Left ventricle myocardium superior (tissue), 1 donor: ENCODE results near the gene HYAL3. TPM values are rescaled to one million over a fixed set of nuclear protein-coding genes. Genes with fewer than 3 reads are reported as not detected.
"Not testable (repeated sequence)": the region's sequence is repeated elsewhere in the genome, so short reads cannot be mapped to it uniquely, and the experiment has no call there.

Experiments used
- ATAC-seq: fragments of 200-7000 bp; cut with Tn5 transposase; one replicate; pipeline ENCODE4 v1.9.1; 2020; ENCODE audit warnings: mild to moderate bottlenecking, moderate library complexity
- DNase-seq: peaks from one replicate; pipeline ENCODE4 v3.0.0-alpha.2; 2020
- intact Hi-C: fragments of 100-400 bp; cut with micrococcal nuclease; formaldehyde crosslinking; loops from one replicate; pipeline ENCODE4 v1.11.0; 2022
- total RNA-seq: library from RNA; stranded (reverse); fragmentation: NEBNext Ultra II Directional; extraction: Animal tissue kit (Norgen Biotek cat#: 25700); gene quantifications from one replicate; pipeline ENCODE4 v1.2.1, GENCODE V29; 2021
- donor health status: DM: no; HTN: yes; CAD: no; lungs with severe emphysema.

The HYAL3 gene
- total RNA-seq, 1 donor from 2014 or later, result 0.92 TPM

DNA sequence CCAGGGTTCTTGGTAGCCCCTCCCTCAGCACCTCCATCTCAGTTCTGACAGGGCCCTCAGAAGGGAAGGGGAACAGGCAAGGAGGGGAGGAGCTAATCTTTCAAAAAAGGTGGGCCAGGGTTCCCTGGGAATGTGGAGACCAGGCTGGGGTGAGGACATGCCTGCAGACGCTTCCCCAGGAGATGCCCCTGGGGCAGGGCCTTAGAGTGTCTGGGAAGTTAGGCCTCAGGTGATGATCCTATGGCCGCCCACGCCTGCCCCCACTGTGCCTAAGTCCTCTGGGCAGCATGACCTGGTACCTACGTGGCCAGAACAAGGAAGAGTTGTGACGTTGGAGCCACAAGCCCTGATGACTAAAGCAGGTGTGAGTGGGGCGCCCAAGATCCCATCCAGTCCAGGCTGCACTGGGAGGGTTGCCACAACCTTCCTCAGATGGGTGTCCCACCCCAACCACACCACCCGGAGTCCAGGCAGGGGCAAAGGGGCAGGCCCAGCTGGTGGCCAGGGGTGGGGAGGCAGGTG is 34.2 kb downstream of the HYAL3 start:
- no peak for ATAC-seq
- no peak for DNase-seq
- intact Hi-C loops, result no loop called here

DNA sequence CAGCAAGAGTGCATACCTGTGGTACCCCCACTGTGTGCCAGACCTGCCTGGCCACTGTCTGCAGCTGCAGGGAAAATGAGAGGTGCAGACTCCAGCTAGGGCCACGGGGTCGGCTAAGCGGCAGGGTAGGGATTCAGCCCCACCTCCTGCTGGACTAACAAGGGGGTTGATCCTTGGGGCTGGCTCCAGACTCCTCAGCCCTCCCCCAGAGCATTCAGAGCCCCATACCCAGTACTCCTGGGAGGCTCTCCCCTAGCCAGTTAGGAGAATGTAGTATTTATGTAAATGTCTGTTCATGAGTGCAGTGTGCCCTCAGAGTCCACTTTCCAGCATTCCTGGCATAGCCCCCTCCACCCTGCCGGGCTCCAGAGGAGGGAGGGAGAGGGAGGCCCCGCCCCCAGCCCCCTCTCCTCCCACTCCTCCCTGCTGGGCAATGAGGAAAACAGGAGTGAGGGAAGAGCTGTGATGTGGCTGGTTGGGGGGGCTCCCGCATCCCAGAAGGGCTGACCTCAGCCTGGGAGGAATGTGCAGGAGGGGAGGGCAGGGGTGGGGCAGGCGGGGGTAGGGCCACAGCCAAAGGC is 34.7 kb downstream of the HYAL3 start:
- ATAC-seq, result peak; percentile 53
- peak; percentile 83 for DNase-seq
- intact Hi-C loops, result no loop called here

- ATAC-seq (no peak), DNase-seq (no peak)
- intact Hi-C loops, result no loop called here
Observed at GRCh38 chr3:50263478-50264382, 35.5 kb downstream of the HYAL3 start.

DNA sequence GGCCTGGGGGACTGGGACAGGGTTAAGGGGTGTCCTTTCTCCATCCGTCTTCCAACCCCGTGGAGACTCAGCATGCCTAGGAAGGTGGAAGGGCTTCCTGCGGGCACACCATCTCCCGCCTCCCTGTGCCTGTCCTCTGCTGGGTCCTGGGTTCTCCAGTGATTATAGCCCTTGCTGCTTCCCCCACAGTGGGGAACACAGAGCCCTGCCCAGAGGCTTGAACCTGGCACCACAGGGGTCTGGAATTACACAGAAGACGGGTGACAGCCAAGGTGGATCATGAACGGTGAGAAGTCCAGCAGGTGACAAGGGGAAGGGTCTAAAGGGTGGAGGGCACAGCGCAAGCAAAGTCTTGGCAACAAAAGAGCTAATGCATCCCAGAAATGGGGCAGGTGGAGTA is 36.4 kb downstream of the HYAL3 start:
- ATAC-seq, result no peak
- intact Hi-C loops, result no loop called here

DNA sequence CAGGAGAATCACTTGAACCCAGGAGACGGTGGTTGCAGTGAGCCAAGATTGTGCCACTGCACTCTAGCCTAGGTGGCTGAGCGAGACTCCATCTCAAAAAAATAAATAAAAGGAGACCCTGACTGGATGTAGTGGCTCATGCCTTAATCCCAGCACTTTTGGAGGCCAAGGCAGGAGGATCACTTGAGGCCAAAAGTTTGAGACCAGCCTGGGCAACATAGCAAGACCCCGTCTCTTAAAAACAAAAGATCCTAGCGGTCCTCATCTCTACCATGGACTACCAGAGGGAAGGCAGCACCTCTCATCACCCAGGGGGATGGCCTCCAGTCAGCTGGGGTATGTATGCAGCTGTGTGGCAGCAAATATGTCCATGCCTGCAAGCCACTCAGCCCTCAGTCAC is 37.0 kb downstream of the HYAL3 start:
- ATAC-seq, DNase-seq, intact Hi-C loops: not testable (repeated sequence)

More for the DNA sequence above, 36.4 kb downstream of the HYAL3 start:
- no peak for DNase-seq

- ATAC-seq (no peak), DNase-seq (no peak)
- intact Hi-C loops, result no loop called here
Observed at GRCh38 chr3:50261505-50261904, 37.7 kb downstream of the HYAL3 start.

GRCh38 chr3:50260942-50261441 is 38.2 kb downstream of the HYAL3 start:
- no peak for ATAC-seq

DNA sequence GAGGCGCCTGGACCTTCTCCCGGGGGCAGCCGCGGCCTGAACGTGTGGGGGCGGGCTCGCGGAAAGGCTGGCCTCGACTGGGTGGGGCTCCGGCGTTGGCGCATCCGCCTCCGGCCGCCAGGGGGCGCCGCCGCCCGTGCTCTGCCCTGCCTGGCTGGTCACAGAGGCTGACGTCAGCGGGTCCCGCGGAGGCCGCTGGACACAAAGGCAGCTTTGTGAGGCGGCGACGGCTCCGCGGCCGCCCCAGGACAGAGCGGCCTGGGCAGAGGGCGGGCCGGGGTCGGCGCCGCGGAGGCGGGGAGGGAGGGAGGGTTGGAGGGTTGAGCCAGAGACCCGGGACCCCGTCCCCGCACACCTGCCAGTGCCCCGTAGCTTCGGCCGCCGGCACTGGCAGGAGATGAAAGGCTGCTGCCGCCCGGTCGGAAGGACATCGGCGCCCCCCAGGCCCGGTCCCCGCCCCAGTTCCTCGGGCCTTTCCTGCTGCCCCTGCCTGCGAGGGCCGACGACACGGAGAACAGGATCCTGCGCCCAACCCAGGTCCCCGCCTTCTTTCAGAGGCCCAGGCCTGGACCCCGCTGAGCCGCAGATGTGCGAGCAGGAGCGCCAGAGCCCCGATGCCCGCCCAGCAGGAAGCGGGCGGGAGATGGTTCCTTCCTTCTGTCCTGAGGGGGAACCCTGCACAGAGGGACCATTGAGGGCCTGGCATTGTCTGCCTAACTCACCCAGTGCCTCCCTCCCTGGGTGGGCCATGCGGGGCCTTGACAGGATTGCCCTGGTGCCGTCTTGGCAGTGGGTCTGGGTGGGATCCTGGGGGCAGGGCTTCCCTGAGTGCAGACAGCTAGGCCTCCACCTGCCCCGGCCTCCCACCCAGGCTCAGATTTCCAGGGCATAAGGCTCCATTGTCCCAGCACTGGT is 38.9 kb downstream of the HYAL3 start:
- intact Hi-C loops, result no loop called here
- peak; percentile 98 for DNase-seq
- ATAC-seq, result peak; percentile 86

More at GRCh38 chr3:50260942-50261441, 38.2 kb downstream of the HYAL3 start:
- no peak for DNase-seq
- intact Hi-C loops, result no loop called here

- intact Hi-C loops, result no loop called here
- DNase-seq (no peak), ATAC-seq (no peak)
Observed at GRCh38 chr3:50259432-50260026, 39.7 kb downstream of the HYAL3 start.

GRCh38 chr3:50258979-50259378 is 40.2 kb downstream of the HYAL3 start:
- DNase-seq (no peak), ATAC-seq (no peak)
- intact Hi-C loops, result no loop called here

DNA sequence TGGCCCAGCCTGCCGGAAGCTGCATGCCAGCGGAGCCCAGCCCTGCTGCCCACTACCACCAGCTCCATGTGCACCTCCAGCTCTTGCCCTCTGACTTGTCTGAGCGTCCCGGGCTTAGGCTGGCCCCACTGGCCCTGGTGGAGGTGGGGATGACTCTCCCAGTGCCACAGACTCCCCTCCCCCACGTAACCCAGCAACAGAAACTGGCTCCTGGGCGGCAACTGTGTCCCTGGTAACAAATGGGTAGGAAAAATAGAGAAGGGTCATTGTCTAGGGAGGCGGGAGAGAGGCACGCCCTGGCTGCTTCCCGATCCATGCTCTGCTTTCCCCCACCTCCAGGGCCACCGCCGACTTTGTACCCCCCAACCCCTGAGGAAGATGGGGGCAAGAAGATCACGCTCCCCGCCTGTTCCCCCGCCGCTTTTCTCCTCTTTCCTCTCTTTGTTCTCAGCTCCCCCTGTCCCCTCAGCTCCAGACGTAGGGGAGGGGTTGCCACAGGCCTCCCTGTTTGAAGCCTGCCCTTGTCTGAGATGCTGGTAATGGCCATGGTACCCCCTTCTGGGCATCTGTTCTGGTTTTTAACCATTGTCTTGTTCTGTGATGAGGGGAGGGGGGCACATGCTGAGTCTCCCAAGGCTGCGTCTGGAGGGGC is 41.0 kb downstream of the HYAL3 start:
- intact Hi-C loops, result no loop called here
- ATAC-seq, result no peak
- DNase-seq, result no peak

- intact Hi-C loops, result no loop called here
- DNase-seq (no peak), ATAC-seq (no peak)
Observed at GRCh38 chr3:50256978-50257890, 42.0 kb downstream of the HYAL3 start.

GRCh38 chr3:50255251-50255615 is 44.0 kb downstream of the HYAL3 start:
- intact Hi-C loops, result no loop called here
- no peak for DNase-seq

GRCh38 chr3:50254577-50255250 is 44.5 kb downstream of the HYAL3 start:
- ATAC-seq (peak; percentile 60), DNase-seq (peak; percentile 79)
- intact Hi-C loops, result no loop called here

More at GRCh38 chr3:50255251-50255615, 44.0 kb downstream of the HYAL3 start:
- ATAC-seq, result no peak

- DNase-seq (no peak), ATAC-seq (no peak)
- intact Hi-C loops, result no loop called here
Observed at GRCh38 chr3:50251220-50251619, 48.0 kb downstream of the HYAL3 start.

- intact Hi-C loops, result no loop called here
- DNase-seq, result no peak
- no peak for ATAC-seq
Observed at GRCh38 chr3:50250514-50250913, 48.7 kb downstream of the HYAL3 start.

- intact Hi-C loops, result no loop called here
- ATAC-seq (no peak), DNase-seq (no peak)
Observed at GRCh38 chr3:50249457-50249856, 49.7 kb downstream of the HYAL3 start.
